Parathyroid adenoma (tissue), 2 donors: ENCODE data around the gene RPUSD1.
"Not testable (repeated sequence)": the region's sequence is repeated elsewhere in the genome, so short reads cannot be mapped to it uniquely, and the experiment has no call there.

Experiments
- H2AFZ ChIP-seq: fragments of 300-600 bp; sonication (generic); one replicate; pipeline ENCODE4 v1.7.0; 2017; ENCODE audit warnings: antibody characterized with exemption, mild to moderate bottlenecking
- H3K27ac ChIP-seq: fragments of 300-600 bp; sonication (generic); one replicate; pipeline ENCODE4 v1.7.0; 2017
- H3K27me3 ChIP-seq: fragments of 300-600 bp; sonication (generic); one replicate; pipeline ENCODE4 v1.7.0; 2017; ENCODE audit warnings: low read length; ENCODE audit not compliant: control insufficient read depth, insufficient read depth
- H3K36me3 ChIP-seq: fragments of 300-600 bp; sonication (generic); one replicate; pipeline ENCODE4 v1.7.0; 2017; ENCODE audit warnings: low read length; ENCODE audit not compliant: control insufficient read depth, insufficient read depth
- H3K4me1 ChIP-seq: fragments of 300-600 bp; sonication (generic); one replicate; pipeline ENCODE4 v1.7.0; 2017; ENCODE audit warnings: control low read depth
- H3K4me2 ChIP-seq: fragments of 300-600 bp; sonication (generic); one replicate; pipeline ENCODE4 v1.7.0; 2017; ENCODE audit warnings: low read length
- H3K4me3 ChIP-seq: fragments of 300-600 bp; sonication (generic); one replicate; pipeline ENCODE4 v1.7.0; 2017; ENCODE audit warnings: low read depth, low read length
- H3K79me2 ChIP-seq: fragments of 300-600 bp; sonication (generic); one replicate; pipeline ENCODE4 v1.7.0; 2017; ENCODE audit warnings: control low read depth
- H3K9ac ChIP-seq: fragments of 300-600 bp; sonication (generic); one replicate; pipeline ENCODE4 v1.7.0; 2017; ENCODE audit warnings: mild to moderate bottlenecking
- H3K9me3 ChIP-seq: fragments of 300-600 bp; sonication (generic); one replicate; pipeline ENCODE4 v1.7.0; 2017; ENCODE audit warnings: low read length; ENCODE audit not compliant: control insufficient read depth
- TF ChIP-seq, protein P1 (sequence below): fragments of 300-600 bp; sonication (generic); IDR thresholded peaks from one replicate; pipeline ENCODE4 v1.7.0; 2017; ENCODE audit warnings: antibody characterized with exemption, mild to moderate bottlenecking
- donor health status: primary hyperparathyroidism.

Gene RPUSD1

DNA sequence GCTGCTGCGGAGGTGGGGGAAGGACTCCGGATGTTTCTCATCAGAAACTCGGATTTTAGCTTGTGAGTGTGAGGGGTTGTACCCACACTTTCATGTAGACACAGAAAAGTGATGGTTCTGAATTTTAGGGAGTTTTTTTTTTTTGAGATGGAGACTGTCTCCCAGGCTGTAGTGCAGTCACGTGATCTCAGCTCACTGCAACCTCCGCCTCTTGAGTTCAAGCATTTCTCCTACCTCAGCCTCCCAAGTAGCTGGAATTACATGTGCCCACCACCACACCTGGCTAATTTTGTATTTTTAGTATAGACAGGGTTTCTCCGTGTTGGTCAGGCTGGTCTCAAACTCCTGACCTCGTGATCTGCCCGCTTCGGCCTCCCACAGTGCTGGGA lies 34.7 kb upstream of the RPUSD1 start:
- no peaks in the 10 kb centered on the region for H3K79me2 ChIP-seq
- H3K9ac ChIP-seq: no peak overlapping the region
- TF ChIP-seq, protein P1, sequence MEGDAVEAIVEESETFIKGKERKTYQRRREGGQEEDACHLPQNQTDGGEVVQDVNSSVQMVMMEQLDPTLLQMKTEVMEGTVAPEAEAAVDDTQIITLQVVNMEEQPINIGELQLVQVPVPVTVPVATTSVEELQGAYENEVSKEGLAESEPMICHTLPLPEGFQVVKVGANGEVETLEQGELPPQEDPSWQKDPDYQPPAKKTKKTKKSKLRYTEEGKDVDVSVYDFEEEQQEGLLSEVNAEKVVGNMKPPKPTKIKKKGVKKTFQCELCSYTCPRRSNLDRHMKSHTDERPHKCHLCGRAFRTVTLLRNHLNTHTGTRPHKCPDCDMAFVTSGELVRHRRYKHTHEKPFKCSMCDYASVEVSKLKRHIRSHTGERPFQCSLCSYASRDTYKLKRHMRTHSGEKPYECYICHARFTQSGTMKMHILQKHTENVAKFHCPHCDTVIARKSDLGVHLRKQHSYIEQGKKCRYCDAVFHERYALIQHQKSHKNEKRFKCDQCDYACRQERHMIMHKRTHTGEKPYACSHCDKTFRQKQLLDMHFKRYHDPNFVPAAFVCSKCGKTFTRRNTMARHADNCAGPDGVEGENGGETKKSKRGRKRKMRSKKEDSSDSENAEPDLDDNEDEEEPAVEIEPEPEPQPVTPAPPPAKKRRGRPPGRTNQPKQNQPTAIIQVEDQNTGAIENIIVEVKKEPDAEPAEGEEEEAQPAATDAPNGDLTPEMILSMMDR: no peak
- no peaks in the 10 kb centered on the region for H3K27me3 ChIP-seq
- no peak overlapping the region for H3K4me2 ChIP-seq
- no peaks in the 10 kb centered on the region for H3K9me3 ChIP-seq
- H3K4me1 ChIP-seq: no peaks in the 10 kb centered on the region
- H3K4me3 ChIP-seq: no peak overlapping the region
- no peak overlapping the region for H2AFZ ChIP-seq
- no peaks in the 10 kb centered on the region for H3K36me3 ChIP-seq
- H3K27ac ChIP-seq: no peak overlapping the region

DNA sequence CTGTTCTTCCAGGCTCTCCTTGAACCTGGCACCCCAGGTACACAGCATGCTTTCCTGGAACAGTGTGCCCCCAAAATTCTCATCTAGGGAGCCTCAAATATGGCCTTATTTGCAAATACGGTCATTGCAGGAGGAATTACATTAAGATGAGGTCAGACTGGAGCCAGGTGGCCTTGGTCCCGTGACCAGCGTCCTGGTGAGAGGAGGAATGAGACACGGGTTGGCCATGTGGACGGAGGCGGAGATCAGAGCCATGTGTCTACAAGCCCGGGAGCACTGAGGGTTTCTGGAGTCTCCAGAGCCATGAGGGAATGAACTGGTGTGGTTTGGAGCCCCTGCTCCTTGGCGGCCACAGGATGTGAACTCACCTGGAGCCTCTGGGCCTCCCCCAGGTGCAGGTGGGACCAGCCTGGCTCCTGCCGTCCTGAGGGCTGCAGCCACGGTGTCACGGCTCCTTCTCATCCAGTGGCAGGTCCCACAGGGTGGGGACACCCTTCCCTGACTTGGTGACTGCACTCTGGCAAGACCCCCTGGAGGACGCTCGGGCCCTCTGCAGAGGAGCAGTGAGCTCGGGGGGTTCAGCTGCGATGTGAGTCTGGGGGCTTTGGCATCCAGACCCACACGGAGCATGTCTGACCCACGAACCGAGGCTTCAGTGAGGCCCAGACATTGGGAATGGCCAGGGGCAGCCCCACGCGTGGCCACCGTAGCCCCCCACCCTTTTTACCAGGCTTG lies 34.2 kb upstream of the RPUSD1 start:
- Histone ChIP-seq H3K79me2 (no peaks in the 10 kb centered on the region), H3K4me1 (no peaks in the 10 kb centered on the region), H2AFZ (no peak overlapping the region), H3K27ac (no peak overlapping the region), H3K27me3 (no peaks in the 10 kb centered on the region), H3K9ac (no peak overlapping the region), H3K9me3 (no peaks in the 10 kb centered on the region), H3K4me2 (no peak overlapping the region), H3K4me3 (no peak overlapping the region), H3K36me3 (no peaks in the 10 kb centered on the region)
- TF ChIP-seq, protein P1: no peak

DNA sequence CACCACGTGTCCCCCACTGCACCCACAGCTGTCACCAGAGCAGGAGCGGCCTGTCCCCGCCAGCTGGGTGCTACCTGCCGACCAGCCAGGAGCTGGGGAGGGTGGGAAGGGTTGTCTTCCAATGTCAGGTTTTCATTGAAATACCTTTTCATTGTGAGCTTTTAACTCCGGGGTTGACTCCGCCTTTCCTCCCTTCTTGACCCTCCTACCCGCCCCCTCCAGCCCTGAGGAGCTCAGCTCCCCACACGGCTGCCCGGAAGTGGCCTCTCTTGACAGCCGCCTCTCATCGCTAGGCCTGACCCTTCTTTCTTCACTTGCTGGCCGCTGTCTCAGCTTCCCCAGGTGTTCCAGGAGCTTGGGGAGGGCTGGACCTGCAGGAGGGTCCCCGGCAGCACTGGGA lies 33.6 kb upstream of the RPUSD1 start:
- TF ChIP-seq, protein P1: no peak
- no peak overlapping the region for H3K9ac ChIP-seq
- H3K9me3 ChIP-seq: no peaks in the 10 kb centered on the region
- H3K4me3 ChIP-seq: no peak overlapping the region
- no peak overlapping the region for H3K4me2 ChIP-seq
- H3K27ac ChIP-seq: no peak overlapping the region
- H2AFZ ChIP-seq: no peak overlapping the region
- H3K79me2 ChIP-seq: no peaks in the 10 kb centered on the region
- H3K27me3 ChIP-seq: no peaks in the 10 kb centered on the region
- no peaks in the 10 kb centered on the region for H3K36me3 ChIP-seq
- H3K4me1 ChIP-seq: no peaks in the 10 kb centered on the region

DNA sequence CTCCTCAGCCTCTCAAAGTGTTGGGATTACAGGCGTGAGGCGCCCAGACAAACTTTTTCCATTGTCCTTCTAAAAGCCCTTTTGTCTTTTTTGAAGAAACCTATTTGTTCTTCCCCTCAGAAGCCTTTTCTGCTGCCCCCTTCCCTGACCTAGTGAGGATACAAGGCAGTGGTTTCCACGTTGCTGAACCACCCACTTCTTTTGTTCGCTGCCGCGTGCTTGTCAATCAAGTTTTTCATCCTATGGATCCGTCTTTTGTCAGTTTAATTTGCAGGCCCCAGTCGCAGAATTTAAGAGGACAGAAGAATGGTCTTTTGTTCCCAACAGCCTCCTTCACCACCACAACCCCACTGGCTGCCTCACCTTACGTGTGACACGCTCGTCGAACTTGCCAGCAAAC lies 32.6 kb upstream of the RPUSD1 start:
- no peaks in the 10 kb centered on the region for H3K79me2 ChIP-seq
- no peak overlapping the region for H3K4me2 ChIP-seq
- H3K27me3 ChIP-seq: no peaks in the 10 kb centered on the region
- no peaks in the 10 kb centered on the region for H3K4me1 ChIP-seq
- no peaks in the 10 kb centered on the region for H3K9me3 ChIP-seq
- H2AFZ ChIP-seq: no peak overlapping the region
- H3K9ac ChIP-seq: no peak overlapping the region
- TF ChIP-seq, protein P1: no peak
- no peaks in the 10 kb centered on the region for H3K36me3 ChIP-seq
- H3K27ac ChIP-seq: no peak overlapping the region
- H3K4me3 ChIP-seq: no peak overlapping the region

DNA sequence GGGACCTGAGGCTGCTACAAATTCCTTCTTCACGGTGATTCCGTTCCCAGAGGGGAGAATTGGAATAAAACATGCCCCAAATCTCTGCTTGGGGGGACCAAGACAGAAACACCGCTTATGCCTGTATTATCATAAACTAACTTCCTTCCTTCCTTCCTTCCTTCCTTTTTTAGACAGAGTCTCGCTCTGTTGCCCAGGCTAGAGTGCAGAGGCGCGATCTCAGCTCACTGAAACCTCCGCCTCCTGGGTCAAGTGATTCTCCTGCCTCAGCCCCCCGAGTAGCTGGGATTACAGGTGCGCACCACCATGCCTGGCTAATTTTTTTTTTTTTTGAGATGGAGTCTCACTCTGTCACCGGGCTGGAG lies 31.8 kb upstream of the RPUSD1 start:
- H3K4me3 ChIP-seq, H3K36me3 ChIP-seq, H3K9ac ChIP-seq, H3K27me3 ChIP-seq, H3K27ac ChIP-seq, H3K9me3 ChIP-seq, H3K79me2 ChIP-seq, H2AFZ ChIP-seq, H3K4me2 ChIP-seq, H3K4me1 ChIP-seq: not testable (repeated sequence)
